ENCODE data around the gene BRINP2. TPM values are rescaled to one million over a fixed set of nuclear protein-coding genes. Genes with fewer than 3 reads are reported as not detected.
A peak's percentile ranks its signal among the peaks of the same experiment; 100 is the strongest.

The BRINP2 gene
- total RNA-seq, 1 experiment from 2014 or later: not detected

DNA sequence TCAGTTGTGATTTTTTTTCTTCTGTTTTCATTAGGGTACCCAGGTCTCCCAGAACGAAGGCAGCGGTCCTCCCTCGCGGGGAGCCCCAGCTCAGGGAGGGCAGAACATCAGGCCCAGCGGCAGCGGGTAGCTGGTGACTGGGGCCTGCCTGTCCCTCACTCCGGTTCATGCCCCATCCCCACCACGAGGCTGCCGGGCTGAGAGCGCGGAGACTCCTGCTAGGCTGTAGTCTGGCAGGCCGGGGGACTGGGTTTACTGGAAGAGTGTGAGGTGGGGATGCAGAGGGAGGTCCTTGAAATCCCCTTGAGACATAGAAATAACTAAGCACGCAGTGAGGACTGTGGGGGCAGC, 10.5 kb downstream of the BRINP2 start:
- Histone ChIP-seq H3K4me1 (replicated peaks) (no peaks in the 10 kb centered on the region), H3K27ac (no peak overlapping the region), H3K4me3 (no peak overlapping the region), H3K9me3 (replicated peaks) (no peaks in the 10 kb centered on the region), H3K36me3 (no peaks in the 10 kb centered on the region), H3K27me3 (replicated peaks) (peaks cover 19% of the 10 kb centered on the region)
- no peak for DNase-seq (ENCODE audit: low read depth in 1 of 2, low spot score in 2 of 2)

DNA sequence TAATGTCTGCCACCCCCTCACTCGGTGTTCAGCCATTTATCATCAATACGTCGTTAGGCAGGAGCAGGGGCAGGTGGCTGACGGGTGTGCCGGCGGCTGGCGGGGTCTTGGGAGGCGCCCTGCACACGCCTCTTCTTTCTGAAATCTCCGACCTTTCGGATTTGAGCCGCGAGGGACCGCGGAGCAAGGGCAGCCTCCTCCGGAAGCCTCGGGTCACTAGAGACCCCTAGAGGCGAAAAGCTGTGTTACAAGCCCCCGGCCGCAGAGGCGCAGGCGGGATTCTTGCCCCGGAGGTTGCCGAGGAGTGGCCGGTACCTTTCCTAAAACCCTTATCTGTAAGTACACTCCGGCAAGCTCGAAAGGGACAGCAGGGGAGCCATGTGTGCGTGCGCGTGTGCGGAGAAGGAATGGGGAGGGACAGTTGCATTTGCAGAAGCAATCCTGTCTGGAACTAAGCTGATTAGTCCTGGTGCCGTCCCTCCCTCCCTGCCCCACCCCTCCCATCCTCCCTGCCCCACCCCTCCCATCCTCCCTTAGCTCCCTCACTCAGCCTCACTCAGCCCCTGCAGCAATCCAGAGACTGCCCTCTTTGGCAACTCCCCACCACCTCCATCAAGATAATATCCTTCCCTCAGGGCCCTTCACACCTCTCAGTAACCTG, 11.0 kb downstream of the BRINP2 start:
- no peak overlapping the region for H3K4me3 ChIP-seq
- H3K36me3 ChIP-seq: no peaks in the 10 kb centered on the region
- H3K27me3 ChIP-seq (replicated peaks): peaks cover 19% of the 10 kb centered on the region
- H3K9me3 ChIP-seq (replicated peaks): no peaks in the 10 kb centered on the region
- no peak overlapping the region for H3K27ac ChIP-seq
- peak; percentile 43 to 67 for DNase-seq (ENCODE audit: low read depth in 1 of 2, low spot score in 2 of 2)
- H3K4me1 ChIP-seq (replicated peaks): no peaks in the 10 kb centered on the region

DNA sequence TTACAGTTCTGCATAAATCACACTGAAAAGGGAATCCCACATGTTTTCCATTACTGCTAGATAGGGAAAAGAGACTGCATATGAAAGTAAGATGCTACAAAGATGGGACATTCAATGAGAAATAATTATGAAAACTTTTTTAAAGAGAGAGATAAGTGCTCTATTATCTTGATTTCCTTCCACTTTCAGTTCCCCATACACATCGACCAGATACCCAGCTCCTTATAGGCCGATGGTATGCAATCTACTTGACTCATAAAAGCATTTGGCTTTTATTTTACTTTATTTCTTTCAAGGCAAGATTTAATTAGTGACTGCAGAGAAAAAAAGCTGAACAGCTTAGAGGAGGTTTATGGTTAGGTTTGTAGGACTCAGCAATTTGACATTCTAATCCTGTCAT, 13.1 kb downstream of the BRINP2 start:
- Histone ChIP-seq H3K4me3 (no peak overlapping the region), H3K27ac (no peak overlapping the region), H3K36me3 (no peaks in the 10 kb centered on the region), H3K9me3 (replicated peaks) (no peaks in the 10 kb centered on the region), H3K27me3 (replicated peaks) (peaks cover 9% of the 10 kb centered on the region), H3K4me1 (replicated peaks) (no peaks in the 10 kb centered on the region)
- DNase-seq (ENCODE audit: low read depth in 1 of 2, low spot score in 2 of 2): no peak

DNA sequence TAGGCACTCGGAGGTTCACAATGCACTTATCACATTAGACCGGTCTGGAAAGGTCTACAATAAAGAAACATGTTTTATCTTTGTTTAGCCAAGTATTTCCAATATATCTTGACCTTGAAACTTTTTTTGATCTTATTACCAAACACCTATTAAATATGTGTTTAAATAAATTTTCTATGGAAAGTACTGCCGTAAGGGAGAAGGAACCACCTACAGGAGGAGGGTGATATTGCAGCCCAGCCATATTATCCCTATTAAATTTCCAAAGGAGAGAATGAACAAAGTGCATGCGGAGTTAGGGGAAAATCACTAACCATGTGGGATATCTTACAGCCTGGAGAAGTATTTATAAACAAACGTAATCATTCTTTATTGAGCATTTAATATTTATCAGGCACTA, 14.5 kb downstream of the BRINP2 start:
- Histone ChIP-seq H3K9me3 (replicated peaks) (no peaks in the 10 kb centered on the region), H3K36me3 (no peaks in the 10 kb centered on the region), H3K4me1 (replicated peaks) (no peaks in the 10 kb centered on the region), H3K4me3 (no peak overlapping the region), H3K27me3 (replicated peaks) (peaks cover 3% of the 10 kb centered on the region), H3K27ac (no peak overlapping the region)
- DNase-seq (ENCODE audit: low read depth in 1 of 2, low spot score in 2 of 2): no peak

DNA sequence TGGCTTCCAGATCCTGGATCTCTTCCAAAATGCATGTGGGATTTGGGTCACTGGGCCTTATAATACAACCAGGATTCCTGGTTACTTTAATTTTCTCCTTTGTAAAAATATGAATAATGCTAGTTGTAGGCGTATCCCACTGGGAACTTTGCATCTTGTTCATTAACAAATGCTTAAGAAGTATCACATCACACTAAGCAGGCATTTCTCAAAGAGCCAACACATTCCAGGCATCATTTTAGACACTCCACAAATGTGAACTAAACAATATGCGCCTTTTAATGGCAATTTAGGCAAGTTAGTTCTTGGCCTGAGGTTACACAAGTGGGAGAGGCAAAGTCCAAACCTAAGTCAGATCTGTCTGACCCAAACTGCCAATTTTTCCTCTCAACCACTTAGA, 15.9 kb downstream of the BRINP2 start:
- H3K9me3 ChIP-seq (replicated peaks): no peaks in the 10 kb centered on the region
- H3K27me3 ChIP-seq (replicated peaks): no peaks in the 10 kb centered on the region
- H3K4me3 ChIP-seq: no peak overlapping the region
- no peaks in the 10 kb centered on the region for H3K36me3 ChIP-seq
- H3K4me1 ChIP-seq (replicated peaks): no peaks in the 10 kb centered on the region
- DNase-seq (ENCODE audit: low read depth in 1 of 2, low spot score in 2 of 2): no peak
- no peak overlapping the region for H3K27ac ChIP-seq

DNA sequence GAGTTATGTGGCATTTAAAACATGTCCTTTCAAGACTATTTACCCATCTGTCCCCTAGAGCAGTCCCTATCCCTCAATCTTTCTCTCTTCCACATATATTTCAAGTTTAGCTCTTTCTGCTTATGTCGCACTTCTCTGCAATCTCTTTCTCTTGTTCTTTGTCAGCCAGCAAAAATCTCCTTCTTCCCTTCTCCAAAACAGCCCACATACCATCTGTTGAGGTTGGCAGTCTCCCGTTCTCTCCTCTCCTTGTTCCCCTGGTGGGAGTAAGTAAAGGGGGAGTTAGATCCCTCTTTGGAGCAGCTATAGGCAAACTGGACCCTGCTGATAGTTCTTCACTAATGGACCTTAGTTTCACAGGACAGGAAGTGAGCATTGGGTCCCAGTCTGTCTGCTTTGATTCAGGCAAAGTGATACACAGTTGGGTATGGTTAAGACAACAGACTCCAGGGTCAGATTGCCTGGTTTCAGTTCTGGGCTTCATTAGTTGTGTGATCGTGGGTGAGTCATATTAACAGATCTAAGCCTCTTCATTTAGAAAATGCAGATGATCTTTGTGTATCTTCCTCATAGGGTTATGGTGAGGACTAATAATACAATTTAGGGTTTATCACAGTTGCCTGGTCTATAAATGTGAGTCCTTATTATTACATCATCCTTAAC, 19.7 kb downstream of the BRINP2 start:
- Histone ChIP-seq H3K9me3 (replicated peaks) (no peaks in the 10 kb centered on the region), H3K27me3 (replicated peaks) (no peaks in the 10 kb centered on the region), H3K27ac (no peak overlapping the region), H3K36me3 (no peaks in the 10 kb centered on the region), H3K4me3 (no peak overlapping the region), H3K4me1 (replicated peaks) (no peaks in the 10 kb centered on the region)
- DNase-seq (ENCODE audit: low read depth in 1 of 2, low spot score in 2 of 2): no peak

DNA sequence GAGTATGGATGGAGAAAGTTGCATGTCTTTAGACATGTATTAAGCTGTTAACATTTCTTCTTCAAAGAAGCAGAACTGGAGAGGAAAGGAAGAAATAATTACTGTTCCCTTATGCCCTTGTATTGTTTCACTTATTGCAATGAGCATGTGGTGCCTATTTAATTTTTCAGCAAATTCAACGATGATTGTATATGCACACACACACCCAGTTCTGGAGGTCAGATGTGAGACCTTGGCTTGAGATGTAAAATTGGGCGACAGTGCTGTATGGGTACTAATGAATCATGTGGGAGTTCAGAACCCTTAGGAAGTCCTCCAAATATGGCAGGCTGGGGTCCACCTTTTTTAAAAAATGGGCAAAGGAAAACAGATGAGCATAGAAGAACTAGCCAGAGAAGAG, 27.5 kb downstream of the BRINP2 start:
- DNase-seq (ENCODE audit: low read depth in 1 of 2, low spot score in 2 of 2): no peak
- Histone ChIP-seq H3K4me3 (no peak overlapping the region), H3K4me1 (replicated peaks) (no peaks in the 10 kb centered on the region), H3K27ac (no peak overlapping the region), H3K9me3 (replicated peaks) (no peaks in the 10 kb centered on the region), H3K27me3 (replicated peaks) (no peaks in the 10 kb centered on the region), H3K36me3 (no peaks in the 10 kb centered on the region)

DNA sequence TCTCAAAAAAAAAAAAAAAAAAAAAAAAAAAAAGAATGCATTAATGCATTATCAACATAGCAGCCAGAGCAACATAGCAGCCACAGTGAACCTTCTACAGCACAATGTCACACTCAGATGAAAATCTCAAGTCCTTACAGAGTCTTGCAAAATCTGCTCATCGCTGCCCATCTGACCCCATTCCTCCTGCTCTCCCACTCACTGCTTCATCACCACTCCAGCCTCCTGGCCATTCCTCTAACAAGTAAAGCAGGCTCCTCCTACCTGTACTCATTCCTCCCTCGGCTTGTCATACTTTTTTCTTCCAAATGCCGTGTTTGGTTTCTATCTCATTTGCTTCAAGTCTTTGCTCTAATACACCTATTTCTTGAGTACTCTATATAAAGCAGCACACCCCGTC, 29.5 kb downstream of the BRINP2 start:
- no peaks in the 10 kb centered on the region for H3K36me3 ChIP-seq
- no peak for DNase-seq (ENCODE audit: low read depth in 1 of 2, low spot score in 2 of 2)
- no peak overlapping the region for H3K27ac ChIP-seq
- H3K27me3 ChIP-seq (replicated peaks): no peaks in the 10 kb centered on the region
- H3K4me3 ChIP-seq: no peak overlapping the region
- no peaks in the 10 kb centered on the region for H3K9me3 ChIP-seq (replicated peaks)
- H3K4me1 ChIP-seq (replicated peaks): no peaks in the 10 kb centered on the region

DNA sequence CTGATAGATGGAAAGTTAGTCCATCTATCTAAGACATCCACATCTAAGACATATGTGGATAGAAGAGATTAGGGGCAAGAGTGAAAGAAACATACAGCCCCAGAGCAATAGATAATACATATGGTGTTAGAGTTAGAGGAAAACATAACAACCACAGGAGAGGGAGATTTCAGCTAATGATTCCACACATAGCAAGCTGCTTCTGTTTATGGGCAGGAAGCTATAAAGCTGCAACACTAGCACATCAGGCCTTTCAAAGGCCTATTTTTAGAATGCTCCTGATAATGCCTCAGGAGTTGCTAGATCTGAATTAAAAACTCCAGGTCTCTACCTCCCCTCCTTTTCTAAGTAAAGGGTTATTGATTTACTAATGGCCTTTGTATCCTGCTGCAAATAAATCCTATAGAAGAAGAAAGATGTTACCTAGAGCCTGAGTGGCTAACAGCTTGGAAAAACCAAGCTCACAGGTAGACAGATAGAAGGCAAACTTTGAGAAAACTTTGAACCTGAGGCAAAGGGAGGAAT, 36.1 kb downstream of the BRINP2 start:
- no peak for DNase-seq (ENCODE audit: low read depth in 1 of 2, low spot score in 2 of 2)
- Histone ChIP-seq H3K9me3 (replicated peaks) (no peaks in the 10 kb centered on the region), H3K4me1 (replicated peaks) (no peaks in the 10 kb centered on the region; the same call in 1 of the 2 replicates), H3K4me3 (no peak overlapping the region), H3K27ac (no peak overlapping the region), H3K36me3 (no peaks in the 10 kb centered on the region), H3K27me3 (replicated peaks) (no peaks in the 10 kb centered on the region)

DNA sequence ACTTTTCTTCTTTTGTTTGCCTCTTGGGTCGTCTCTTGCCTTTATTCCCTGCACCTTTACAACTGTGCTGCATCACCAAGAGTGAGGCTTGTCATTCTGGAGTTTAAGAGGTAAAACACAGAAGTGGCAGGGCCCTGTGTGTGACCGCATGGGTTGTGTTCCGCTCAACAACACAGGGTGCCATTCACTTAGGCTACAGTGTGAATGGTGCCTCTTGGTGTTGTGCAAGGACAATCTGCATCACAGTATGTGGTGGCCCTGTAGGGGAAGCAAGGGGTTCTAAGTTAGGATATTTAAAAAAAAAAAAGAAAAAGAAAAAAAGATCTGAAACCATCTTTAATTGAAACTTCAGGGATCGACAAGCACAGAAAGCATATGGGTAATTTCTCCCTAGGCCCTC, 38.2 kb downstream of the BRINP2 start:
- Histone ChIP-seq H3K36me3 (no peaks in the 10 kb centered on the region), H3K9me3 (replicated peaks) (no peaks in the 10 kb centered on the region), H3K27ac (no peak overlapping the region), H3K27me3 (replicated peaks) (no peaks in the 10 kb centered on the region), H3K4me3 (no peak overlapping the region), H3K4me1 (replicated peaks) (no peaks in the 10 kb centered on the region; the same call in 1 of the 2 replicates)
- DNase-seq (ENCODE audit: low read depth in 1 of 2, low spot score in 2 of 2): no peak

DNA sequence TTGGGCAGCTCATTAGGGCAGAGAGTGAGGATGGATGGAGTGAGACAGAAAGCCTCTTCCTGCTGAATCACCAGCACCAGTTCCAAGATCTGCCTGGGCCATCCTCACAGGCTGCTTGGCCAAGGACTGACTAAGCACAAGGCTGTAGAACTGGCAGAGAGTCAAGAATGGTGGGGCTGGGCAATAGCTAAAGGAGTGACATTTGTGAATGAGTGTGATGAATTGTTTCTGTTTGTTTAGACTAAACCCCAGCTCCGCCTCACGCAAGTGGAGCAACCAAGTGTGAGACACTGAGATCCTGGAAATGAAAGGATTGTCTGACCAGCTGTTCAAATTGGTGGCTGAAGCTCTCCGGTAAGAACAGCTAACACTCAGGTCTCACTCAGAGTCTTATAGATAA, 38.6 kb downstream of the BRINP2 start:
- H3K4me3 ChIP-seq: no peak overlapping the region
- no peaks in the 10 kb centered on the region for H3K36me3 ChIP-seq
- H3K9me3 ChIP-seq (replicated peaks): no peaks in the 10 kb centered on the region
- no peak overlapping the region for H3K27ac ChIP-seq
- H3K27me3 ChIP-seq (replicated peaks): no peaks in the 10 kb centered on the region
- H3K4me1 ChIP-seq (replicated peaks): no peaks in the 10 kb centered on the region; the same call in 1 of the 2 replicates
- DNase-seq (ENCODE audit: low read depth in 1 of 2, low spot score in 2 of 2): peak; percentile 88 to 95

DNA sequence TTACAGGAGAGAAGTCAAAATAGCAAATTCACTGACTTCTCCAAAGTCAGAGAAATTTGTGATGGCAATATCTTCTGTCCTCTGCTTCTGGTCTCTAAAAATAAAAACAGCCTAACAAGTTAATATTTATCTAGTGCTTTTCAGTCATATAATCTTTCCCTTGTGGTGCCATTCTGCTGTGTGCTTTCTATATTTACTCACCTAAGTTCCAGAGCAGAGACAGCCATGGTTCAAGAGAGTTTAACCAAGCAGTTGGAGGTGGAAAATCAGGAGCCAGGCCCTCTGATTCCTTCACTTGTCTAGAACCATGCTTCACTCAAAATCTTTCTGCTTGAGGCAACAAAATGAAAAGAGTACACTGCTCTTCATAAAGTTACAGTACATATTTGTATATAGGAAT, 39.3 kb downstream of the BRINP2 start:
- no peak for DNase-seq (ENCODE audit: low read depth in 1 of 2, low spot score in 2 of 2)
- Histone ChIP-seq H3K27me3 (replicated peaks) (no peaks in the 10 kb centered on the region), H3K9me3 (replicated peaks) (no peaks in the 10 kb centered on the region), H3K4me3 (no peak overlapping the region), H3K27ac (no peak overlapping the region), H3K36me3 (no peaks in the 10 kb centered on the region), H3K4me1 (replicated peaks) (no peaks in the 10 kb centered on the region; the same call in 1 of the 2 replicates)

DNA sequence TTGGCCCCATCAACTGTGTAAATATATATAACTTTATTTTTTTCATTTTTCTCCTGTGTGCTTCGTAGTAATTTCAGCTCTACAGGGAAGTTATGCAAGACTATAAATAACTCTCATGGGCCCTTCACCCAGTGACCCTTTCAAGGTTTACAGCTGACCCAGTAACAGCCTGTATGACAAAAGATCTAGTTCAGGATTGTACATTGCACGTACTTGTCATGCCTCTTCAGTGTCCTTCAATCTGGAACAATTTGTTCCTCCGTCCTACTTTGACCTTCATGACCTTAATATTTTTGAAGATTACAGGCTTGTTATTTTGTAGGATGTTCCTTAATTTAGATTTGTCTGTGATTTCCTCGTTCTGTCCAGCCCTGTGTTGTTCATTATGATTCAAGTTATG, 40.5 kb downstream of the BRINP2 start:
- H3K27me3 ChIP-seq (replicated peaks): no peaks in the 10 kb centered on the region
- H3K4me1 ChIP-seq (replicated peaks): no peaks in the 10 kb centered on the region; the same call in 1 of the 2 replicates
- H3K4me3 ChIP-seq: no peak overlapping the region
- H3K27ac ChIP-seq: no peak overlapping the region
- no peaks in the 10 kb centered on the region for H3K36me3 ChIP-seq
- DNase-seq (ENCODE audit: low read depth in 1 of 2, low spot score in 2 of 2): no peak
- no peaks in the 10 kb centered on the region for H3K9me3 ChIP-seq (replicated peaks)

DNA sequence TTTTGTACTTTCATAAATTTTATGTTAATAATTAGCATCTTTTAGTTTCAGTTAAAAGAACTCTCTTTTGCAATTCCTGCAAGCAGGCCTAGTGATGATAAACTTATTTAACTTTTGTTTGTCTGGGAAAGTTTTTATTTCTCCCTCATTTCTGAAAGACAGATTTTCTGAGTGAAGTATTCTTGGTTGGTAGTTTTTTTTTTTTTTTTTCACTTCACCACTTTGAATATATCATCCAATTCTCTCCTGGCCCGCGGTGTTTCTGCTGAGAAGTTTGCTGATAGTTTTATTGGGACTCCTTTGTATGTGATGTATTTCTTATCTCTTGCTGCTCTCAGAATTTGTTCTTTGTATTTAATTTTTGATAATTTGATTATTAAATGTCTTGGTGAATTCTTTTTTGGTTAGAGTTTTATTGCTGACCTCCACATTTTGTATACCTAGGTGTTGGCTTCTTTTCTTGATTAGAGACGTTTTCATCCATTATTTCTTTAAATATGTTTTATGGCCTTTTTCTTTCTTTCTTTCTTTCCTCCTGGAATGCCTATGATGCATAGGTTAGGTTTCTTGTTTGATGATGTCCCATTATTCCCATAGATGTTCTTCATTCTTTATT, 45.9 kb downstream of the BRINP2 start:
- no peaks in the 10 kb centered on the region for H3K9me3 ChIP-seq (replicated peaks)
- H3K27ac ChIP-seq: no peak overlapping the region
- no peaks in the 10 kb centered on the region for H3K27me3 ChIP-seq (replicated peaks)
- no peak for DNase-seq (ENCODE audit: low read depth in 1 of 2, low spot score in 2 of 2)
- H3K4me1 ChIP-seq (replicated peaks): no peaks in the 10 kb centered on the region
- no peak overlapping the region for H3K4me3 ChIP-seq
- no peaks in the 10 kb centered on the region for H3K36me3 ChIP-seq
